GM19238 (cell line): ENCODE results near the gene C1orf56.
"Not testable (repeated sequence)": the region's sequence is repeated elsewhere in the genome, so short reads cannot be mapped to it uniquely, and the experiment has no call there.

Source experiments
- DNase-seq: peaks from one replicate; pipeline ENCODE4 v3.0.0; 2011; ENCODE audit warnings: low spot score; ENCODE audit not compliant: insufficient read length

C1orf56 gene

GRCh38 chr1:151060657-151061421 is 13.3 kb downstream of the C1orf56 start:
- DNase-seq: no peak

GRCh38 chr1:151061704-151062103 is 14.2 kb downstream of the C1orf56 start:
- DNase-seq: no peak

GRCh38 chr1:151062741-151063371 is 15.3 kb downstream of the C1orf56 start:
- no peak for DNase-seq

GRCh38 chr1:151065089-151065645 is 17.6 kb downstream of the C1orf56 start:
- DNase-seq: no peak

- DNase-seq: no peak
These were observed 19.6 kb downstream of the C1orf56 start for GRCh38 chr1:151067185-151067584.

- no peak for DNase-seq
These were observed 21.5 kb downstream of the C1orf56 start for GRCh38 chr1:151069103-151069486.

- DNase-seq: peak; percentile 85
These were observed 23.1 kb downstream of the C1orf56 start, which contains the start of gene GABPB2 for GRCh38 chr1:151070474-151071276. TSS of gene GABPB2 (plus strand) at chr1:151070761. CDS start at chr1:151088190, 17,429 bp downstream.

- no peak for DNase-seq
These were observed 24.7 kb downstream of the C1orf56 start for GRCh38 chr1:151072224-151072623.

- no peak for DNase-seq
These were observed 38.5 kb downstream of the C1orf56 start for GRCh38 chr1:151085953-151086559.

- DNase-seq: not testable (repeated sequence)
These were observed 49.9 kb downstream of the C1orf56 start for GRCh38 chr1:151097426-151097825.

- no peak for DNase-seq
These were observed 50.6 kb downstream of the C1orf56 start for GRCh38 chr1:151098126-151098525.
